ENCODE data around the gene TRAF2.

Gene TRAF2

GRCh38 chr9:136941231-136942111, 55.2 kb downstream of the TRAF2 start:
- H3K27ac ChIP-seq (ENCODE audit: low read depth, low read length, severe bottlenecking): no peak overlapping the region
- no peaks in the 10 kb centered on the region for H3K9me3 ChIP-seq (ENCODE audit: control insufficient read depth, low read length)
- WGBS, 2 experiments (ENCODE audit: insufficient coverage in 2 of 2): 97 to 98% methylated on average over 44 to 55 of the region's 55 CpGs
- no peak overlapping the region for H3K4me3 ChIP-seq (ENCODE audit: extremely low read depth, insufficient read depth, low read length, poor library complexity, severe bottlenecking)
- peaks cover 4% of the 10 kb centered on the region for H3K4me1 ChIP-seq (ENCODE audit: control insufficient read depth, insufficient read depth, low read length, poor library complexity, severe bottlenecking)
- H3K36me3 ChIP-seq (ENCODE audit: control insufficient read depth, insufficient read depth, low read length): peaks cover 58% of the 10 kb centered on the region

DNA sequence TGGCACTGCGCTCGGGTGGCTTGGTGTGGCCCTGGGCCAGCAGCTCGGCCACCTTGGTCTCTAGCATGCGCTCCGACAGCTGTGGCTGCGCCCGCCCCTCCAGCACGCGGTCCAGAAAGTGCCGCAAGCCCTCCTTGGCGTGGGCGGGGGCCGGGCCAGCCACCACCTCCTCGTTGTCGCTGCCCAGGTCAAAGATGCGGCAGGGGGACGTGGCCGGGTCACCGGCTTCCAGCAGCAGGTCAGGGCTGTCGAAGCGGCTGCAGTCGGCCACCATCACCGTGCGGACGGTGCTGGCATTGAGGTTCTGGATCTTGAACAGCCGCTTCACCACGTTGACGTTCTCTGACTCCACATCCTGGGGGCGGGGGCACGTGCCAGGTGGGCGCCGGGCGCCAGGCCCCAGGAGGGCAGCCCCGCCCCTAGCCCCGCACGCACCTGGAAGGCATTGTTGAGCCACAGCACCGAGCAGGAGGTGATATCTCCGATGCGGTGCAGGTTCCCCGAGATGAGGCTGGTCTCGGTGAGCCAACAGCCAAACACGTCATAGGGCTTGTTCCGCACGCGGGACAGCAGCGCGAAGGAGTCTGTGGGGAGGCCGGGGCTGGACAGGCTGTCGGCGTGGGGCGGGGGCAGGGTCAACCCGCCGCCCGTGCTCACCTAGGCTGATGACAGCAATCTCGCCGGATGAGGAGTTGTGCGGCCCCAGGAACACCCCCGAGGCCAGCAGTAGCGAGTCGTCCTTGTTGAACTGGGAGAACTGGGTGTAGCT, 56.0 kb downstream of the TRAF2 start:
- Histone ChIP-seq H3K4me3 (ENCODE audit: extremely low read depth, insufficient read depth, low read length, poor library complexity, severe bottlenecking) (no peak overlapping the region), H3K27ac (ENCODE audit: low read depth, low read length, severe bottlenecking) (no peak overlapping the region), H3K9me3 (ENCODE audit: control insufficient read depth, low read length) (no peaks in the 10 kb centered on the region), H3K36me3 (ENCODE audit: control insufficient read depth, insufficient read depth, low read length) (peaks cover 54% of the 10 kb centered on the region), H3K4me1 (ENCODE audit: control insufficient read depth, insufficient read depth, low read length, poor library complexity, severe bottlenecking) (peaks cover 4% of the 10 kb centered on the region)
- WGBS, 2 experiments (ENCODE audit: insufficient coverage in 2 of 2): 96 to 97% methylated on average over 49 to 60 of the region's 60 CpGs

DNA sequence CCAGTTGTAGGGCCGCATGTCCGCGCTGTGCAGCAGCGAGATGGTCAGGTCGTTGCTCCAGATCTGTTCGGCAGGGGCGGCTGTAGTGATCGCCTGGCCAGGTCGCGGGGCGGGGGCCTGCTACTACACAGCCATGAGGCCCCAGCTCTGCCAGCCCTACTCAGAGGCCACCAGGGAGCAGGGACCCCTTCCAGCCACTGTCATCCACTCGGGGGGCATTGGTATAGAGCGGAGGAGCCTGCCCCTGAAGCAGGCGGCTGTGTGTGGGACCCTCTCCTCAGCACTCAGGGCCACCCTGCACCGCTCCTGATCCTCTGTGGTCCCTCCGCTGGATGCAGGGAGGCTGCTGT, 56.5 kb downstream of the TRAF2 start:
- Histone ChIP-seq H3K9me3 (ENCODE audit: control insufficient read depth, low read length) (no peaks in the 10 kb centered on the region), H3K4me1 (ENCODE audit: control insufficient read depth, insufficient read depth, low read length, poor library complexity, severe bottlenecking) (peaks cover 4% of the 10 kb centered on the region), H3K36me3 (ENCODE audit: control insufficient read depth, insufficient read depth, low read length) (peaks cover 49% of the 10 kb centered on the region), H3K27ac (ENCODE audit: low read depth, low read length, severe bottlenecking) (no peak overlapping the region), H3K4me3 (ENCODE audit: extremely low read depth, insufficient read depth, low read length, poor library complexity, severe bottlenecking) (peak overlapping the region; percentile 82)
- whole genome bisulfite sequencing, 2 experiments (ENCODE audit: insufficient coverage in 2 of 2): 98 to 100% methylated on average over 7 to 12 of the region's 16 CpGs

GRCh38 chr9:136943291-136944211, 57.2 kb downstream of the TRAF2 start:
- Histone ChIP-seq H3K36me3 (ENCODE audit: control insufficient read depth, insufficient read depth, low read length) (peaks cover 46% of the 10 kb centered on the region), H3K4me1 (ENCODE audit: control insufficient read depth, insufficient read depth, low read length, poor library complexity, severe bottlenecking) (peaks cover 4% of the 10 kb centered on the region), H3K27ac (ENCODE audit: low read depth, low read length, severe bottlenecking) (no peak overlapping the region), H3K9me3 (ENCODE audit: control insufficient read depth, low read length) (no peaks in the 10 kb centered on the region), H3K4me3 (ENCODE audit: extremely low read depth, insufficient read depth, low read length, poor library complexity, severe bottlenecking) (peak overlapping the region; percentile 82)
- 32 to 33% methylated on average over 53 to 57 of the region's 61 CpGs for WGBS, 2 experiments (ENCODE audit: insufficient coverage in 2 of 2)

- H3K9me3 ChIP-seq (ENCODE audit: control insufficient read depth, low read length): no peaks in the 10 kb centered on the region
- WGBS, 2 experiments (ENCODE audit: insufficient coverage in 2 of 2): 0 to 1% methylated on average over 35 to 39 of the region's 45 CpGs
- H3K4me1 ChIP-seq (ENCODE audit: control insufficient read depth, insufficient read depth, low read length, poor library complexity, severe bottlenecking): peaks cover 4% of the 10 kb centered on the region
- peak overlapping the region; percentile 82 for H3K4me3 ChIP-seq (ENCODE audit: extremely low read depth, insufficient read depth, low read length, poor library complexity, severe bottlenecking)
- H3K36me3 ChIP-seq (ENCODE audit: control insufficient read depth, insufficient read depth, low read length): peaks cover 41% of the 10 kb centered on the region
- H3K27ac ChIP-seq (ENCODE audit: low read depth, low read length, severe bottlenecking): no peak overlapping the region
Measured at GRCh38 chr9:136944212-136944518, 57.8 kb downstream of the TRAF2 start.

- Histone ChIP-seq H3K9me3 (ENCODE audit: control insufficient read depth, low read length) (no peaks in the 10 kb centered on the region), H3K4me1 (ENCODE audit: control insufficient read depth, insufficient read depth, low read length, poor library complexity, severe bottlenecking) (peaks cover 4% of the 10 kb centered on the region), H3K4me3 (ENCODE audit: extremely low read depth, insufficient read depth, low read length, poor library complexity, severe bottlenecking) (peak within 1 kb of the TSS; percentile 82), H3K27ac (ENCODE audit: low read depth, low read length, severe bottlenecking) (no peak within 1 kb of the TSS), H3K36me3 (ENCODE audit: control insufficient read depth, insufficient read depth, low read length) (peaks cover 35% of the 10 kb centered on the region)
- 7 to 8% methylated on average over 62 to 73 of the region's 74 CpGs for WGBS, 2 experiments (ENCODE audit: insufficient coverage in 2 of 2)
Measured at GRCh38 chr9:136944519-136945332, 58.4 kb downstream of the TRAF2 start, which contains the start of the genes C8G and FBXW5. TSS of gene C8G (plus strand) at chr9:136945243. CDS start at chr9:136945321, 78 bp downstream. TSS of gene FBXW5 (minus strand) at chr9:136944738. CDS start at chr9:136944083, 655 bp downstream.

- Histone ChIP-seq H3K9me3 (ENCODE audit: control insufficient read depth, low read length) (no peaks in the 10 kb centered on the region), H3K4me1 (ENCODE audit: control insufficient read depth, insufficient read depth, low read length, poor library complexity, severe bottlenecking) (peaks cover 4% of the 10 kb centered on the region), H3K36me3 (ENCODE audit: control insufficient read depth, insufficient read depth, low read length) (peaks cover 27% of the 10 kb centered on the region), H3K4me3 (ENCODE audit: extremely low read depth, insufficient read depth, low read length, poor library complexity, severe bottlenecking) (no peak overlapping the region), H3K27ac (ENCODE audit: low read depth, low read length, severe bottlenecking) (no peak overlapping the region)
- WGBS, 2 experiments (ENCODE audit: insufficient coverage in 2 of 2): 88 to 94% methylated on average over 24 to 29 of the region's 30 CpGs
Measured at GRCh38 chr9:136945333-136946227, 59.3 kb downstream of the TRAF2 start.

- H3K27ac ChIP-seq (ENCODE audit: low read depth, low read length, severe bottlenecking): no peak overlapping the region
- H3K4me3 ChIP-seq (ENCODE audit: extremely low read depth, insufficient read depth, low read length, poor library complexity, severe bottlenecking): no peak overlapping the region
Measured at GRCh38 chr9:136946228-136947027, 60.1 kb downstream of the TRAF2 start.

More at GRCh38 chr9:136946228-136947027, 60.1 kb downstream of the TRAF2 start:
- H3K4me1 ChIP-seq (ENCODE audit: control insufficient read depth, insufficient read depth, low read length, poor library complexity, severe bottlenecking): peaks cover 4% of the 10 kb centered on the region
- no peaks in the 10 kb centered on the region for H3K9me3 ChIP-seq (ENCODE audit: control insufficient read depth, low read length)
- 91 to 92% methylated on average over 21 to 24 of the region's 27 CpGs for WGBS, 2 experiments (ENCODE audit: insufficient coverage in 2 of 2)
- peaks cover 18% of the 10 kb centered on the region for H3K36me3 ChIP-seq (ENCODE audit: control insufficient read depth, insufficient read depth, low read length)

Data from mesodermal cell (in vitro differentiated cells).